ENCODE results near the gene TNNI3K.
"Not testable (repeated sequence)": the region's sequence is repeated elsewhere in the genome, so short reads cannot be mapped to it uniquely, and the experiment has no call there.

TNNI3K gene

GRCh38 chr1:74237035-74237434 lies 1.8 kb downstream of the TNNI3K start:
- Histone ChIP-seq H3K9me3 (ENCODE audit: control insufficient read depth in 1 of 2, low read length in 2 of 2) (no peaks in the 10 kb centered on the region), H3K27ac (ENCODE audit: low read length) (no peak overlapping the region), H3K36me3 (ENCODE audit: control insufficient read depth in 1 of 2, insufficient read depth in 2 of 2, low read length in 2 of 2) (no peaks in the 10 kb centered on the region), H3K4me1 (ENCODE audit: control insufficient read depth in 1 of 2, insufficient read depth in 2 of 2, low read length in 2 of 2) (no peaks in the 10 kb centered on the region), H3K27me3 (ENCODE audit: low read depth, low read length) (no peaks in the 10 kb centered on the region), H3K4me3 (ENCODE audit: low read depth in 1 of 2, low read length in 2 of 2) (no peak overlapping the region)

- Histone ChIP-seq H3K36me3 (ENCODE audit: control insufficient read depth in 1 of 2, insufficient read depth in 2 of 2, low read length in 2 of 2) (no peaks in the 10 kb centered on the region), H3K4me3 (ENCODE audit: low read depth in 1 of 2, low read length in 2 of 2) (no peak overlapping the region), H3K4me1 (ENCODE audit: control insufficient read depth in 1 of 2, insufficient read depth in 2 of 2, low read length in 2 of 2) (no peaks in the 10 kb centered on the region), H3K27me3 (ENCODE audit: low read depth, low read length) (no peaks in the 10 kb centered on the region), H3K9me3 (ENCODE audit: control insufficient read depth in 1 of 2, low read length in 2 of 2) (no peaks in the 10 kb centered on the region), H3K27ac (ENCODE audit: low read length) (no peak overlapping the region)
These were observed 2.6 kb downstream of the TNNI3K start for GRCh38 chr1:74237787-74238186.

- Histone ChIP-seq H3K27ac (ENCODE audit: low read length) (no peak overlapping the region), H3K4me1 (ENCODE audit: control insufficient read depth in 1 of 2, insufficient read depth in 2 of 2, low read length in 2 of 2) (no peaks in the 10 kb centered on the region), H3K36me3 (ENCODE audit: control insufficient read depth in 1 of 2, insufficient read depth in 2 of 2, low read length in 2 of 2) (no peaks in the 10 kb centered on the region), H3K9me3 (ENCODE audit: control insufficient read depth in 1 of 2, low read length in 2 of 2) (no peaks in the 10 kb centered on the region), H3K27me3 (ENCODE audit: low read depth, low read length) (no peaks in the 10 kb centered on the region), H3K4me3 (ENCODE audit: low read depth in 1 of 2, low read length in 2 of 2) (no peak overlapping the region)
These were observed 10.1 kb downstream of the TNNI3K start for GRCh38 chr1:74245168-74245772.

- no peak overlapping the region for H3K27ac ChIP-seq (ENCODE audit: low read length)
- no peak overlapping the region for H3K4me3 ChIP-seq (ENCODE audit: low read depth in 1 of 2, low read length in 2 of 2)
- no peaks in the 10 kb centered on the region for H3K27me3 ChIP-seq (ENCODE audit: low read depth, low read length)
- no peaks in the 10 kb centered on the region for H3K36me3 ChIP-seq (ENCODE audit: control insufficient read depth in 1 of 2, insufficient read depth in 2 of 2, low read length in 2 of 2)
- no peaks in the 10 kb centered on the region for H3K4me1 ChIP-seq (ENCODE audit: control insufficient read depth in 1 of 2, insufficient read depth in 2 of 2, low read length in 2 of 2)
- no peaks in the 10 kb centered on the region for H3K9me3 ChIP-seq (ENCODE audit: control insufficient read depth in 1 of 2, low read length in 2 of 2)
These were observed 11.1 kb downstream of the TNNI3K start for GRCh38 chr1:74246315-74246714.

- Histone ChIP-seq H3K4me3 (ENCODE audit: low read depth in 1 of 2, low read length in 2 of 2) (no peak overlapping the region), H3K4me1 (ENCODE audit: control insufficient read depth in 1 of 2, insufficient read depth in 2 of 2, low read length in 2 of 2) (no peaks in the 10 kb centered on the region), H3K27ac (ENCODE audit: low read length) (no peak overlapping the region), H3K36me3 (ENCODE audit: control insufficient read depth in 1 of 2, insufficient read depth in 2 of 2, low read length in 2 of 2) (peaks cover 0 to 5% of the 10 kb centered on the region in 2 donors), H3K9me3 (ENCODE audit: control insufficient read depth in 1 of 2, low read length in 2 of 2) (no peaks in the 10 kb centered on the region), H3K27me3 (ENCODE audit: low read depth, low read length) (no peaks in the 10 kb centered on the region)
These were observed 12.8 kb downstream of the TNNI3K start for GRCh38 chr1:74247881-74248528.

- H3K4me3 ChIP-seq (ENCODE audit: low read depth in 1 of 2, low read length in 2 of 2): not testable (repeated sequence)
These were observed 18.1 kb downstream of the TNNI3K start for GRCh38 chr1:74253243-74253824.

GRCh38 chr1:74266001-74266400 lies 30.8 kb downstream of the TNNI3K start:
- Histone ChIP-seq H3K27me3 (ENCODE audit: low read depth, low read length) (no peaks in the 10 kb centered on the region), H3K36me3 (ENCODE audit: control insufficient read depth in 1 of 2, insufficient read depth in 2 of 2, low read length in 2 of 2) (no peaks in the 10 kb centered on the region), H3K9me3 (ENCODE audit: control insufficient read depth in 1 of 2, low read length in 2 of 2) (no peaks in the 10 kb centered on the region), H3K4me1 (ENCODE audit: control insufficient read depth in 1 of 2, insufficient read depth in 2 of 2, low read length in 2 of 2) (no peaks in the 10 kb centered on the region), H3K4me3 (ENCODE audit: low read depth in 1 of 2, low read length in 2 of 2) (no peak overlapping the region), H3K27ac (ENCODE audit: low read length) (no peak overlapping the region)

More at GRCh38 chr1:74253243-74253824, 18.1 kb downstream of the TNNI3K start:
- H3K27me3 ChIP-seq (ENCODE audit: low read depth, low read length); H3K36me3 ChIP-seq (ENCODE audit: control insufficient read depth in 1 of 2, insufficient read depth in 2 of 2, low read length in 2 of 2); H3K9me3 ChIP-seq (ENCODE audit: control insufficient read depth in 1 of 2, low read length in 2 of 2); H3K4me1 ChIP-seq (ENCODE audit: control insufficient read depth in 1 of 2, insufficient read depth in 2 of 2, low read length in 2 of 2); H3K27ac ChIP-seq (ENCODE audit: low read length): not testable (repeated sequence)

GRCh38 chr1:74271503-74271902 lies 36.3 kb downstream of the TNNI3K start:
- H3K4me1 ChIP-seq (ENCODE audit: control insufficient read depth in 1 of 2, insufficient read depth in 2 of 2, low read length in 2 of 2): no peaks in the 10 kb centered on the region
- no peak overlapping the region for H3K4me3 ChIP-seq (ENCODE audit: low read depth in 1 of 2, low read length in 2 of 2)
- H3K36me3 ChIP-seq (ENCODE audit: control insufficient read depth in 1 of 2, insufficient read depth in 2 of 2, low read length in 2 of 2): no peaks in the 10 kb centered on the region
- H3K9me3 ChIP-seq (ENCODE audit: control insufficient read depth in 1 of 2, low read length in 2 of 2): no peaks in the 10 kb centered on the region
- H3K27ac ChIP-seq (ENCODE audit: low read length): no peak overlapping the region
- no peaks in the 10 kb centered on the region for H3K27me3 ChIP-seq (ENCODE audit: low read depth, low read length)

- peaks cover 0 to 5% of the 10 kb centered on the region in 2 donors for H3K36me3 ChIP-seq (ENCODE audit: control insufficient read depth in 1 of 2, insufficient read depth in 2 of 2, low read length in 2 of 2)
- no peaks in the 10 kb centered on the region for H3K27me3 ChIP-seq (ENCODE audit: low read depth, low read length)
- H3K4me3 ChIP-seq (ENCODE audit: low read depth in 1 of 2, low read length in 2 of 2): no peak overlapping the region
- H3K4me1 ChIP-seq (ENCODE audit: control insufficient read depth in 1 of 2, insufficient read depth in 2 of 2, low read length in 2 of 2): no peaks in the 10 kb centered on the region
- no peaks in the 10 kb centered on the region for H3K9me3 ChIP-seq (ENCODE audit: control insufficient read depth in 1 of 2, low read length in 2 of 2)
- H3K27ac ChIP-seq (ENCODE audit: low read length): no peak overlapping the region
These were observed 45.6 kb downstream of the TNNI3K start for GRCh38 chr1:74280642-74281396.

- H3K9me3 ChIP-seq (ENCODE audit: control insufficient read depth in 1 of 2, low read length in 2 of 2): peaks cover 0 to 5% of the 10 kb centered on the region in 2 donors
- no peak overlapping the region for H3K27ac ChIP-seq (ENCODE audit: low read length)
- H3K4me1 ChIP-seq (ENCODE audit: control insufficient read depth in 1 of 2, insufficient read depth in 2 of 2, low read length in 2 of 2): no peaks in the 10 kb centered on the region
- H3K36me3 ChIP-seq (ENCODE audit: control insufficient read depth in 1 of 2, insufficient read depth in 2 of 2, low read length in 2 of 2): peaks cover 0 to 5% of the 10 kb centered on the region in 2 donors
- H3K27me3 ChIP-seq (ENCODE audit: low read depth, low read length): no peaks in the 10 kb centered on the region
- no peak overlapping the region for H3K4me3 ChIP-seq (ENCODE audit: low read depth in 1 of 2, low read length in 2 of 2)
These were observed 51.2 kb downstream of the TNNI3K start for GRCh38 chr1:74286414-74286813.

- Histone ChIP-seq H3K4me1 (ENCODE audit: control insufficient read depth in 1 of 2, insufficient read depth in 2 of 2, low read length in 2 of 2) (no peaks in the 10 kb centered on the region), H3K36me3 (ENCODE audit: control insufficient read depth in 1 of 2, insufficient read depth in 2 of 2, low read length in 2 of 2) (no peaks in the 10 kb centered on the region), H3K4me3 (ENCODE audit: low read depth in 1 of 2, low read length in 2 of 2) (no peak overlapping the region), H3K9me3 (ENCODE audit: control insufficient read depth in 1 of 2, low read length in 2 of 2) (no peaks in the 10 kb centered on the region), H3K27ac (ENCODE audit: low read length) (no peak overlapping the region), H3K27me3 (ENCODE audit: low read depth, low read length) (no peaks in the 10 kb centered on the region)
These were observed 79.3 kb downstream of the TNNI3K start for GRCh38 chr1:74314438-74314837.

Data from muscle layer of duodenum (tissue), 2 donors.